ENCODE data around the gene ARPP21.
A peak's percentile ranks its signal among the peaks of the same experiment; 100 is the strongest.
"Not testable (repeated sequence)": the region's sequence is repeated elsewhere in the genome, so short reads cannot be mapped to it uniquely, and the experiment has no call there.

Gene ARPP21

GRCh38 chr3:35639254-35640186 lies at the start of gene ARPP21:
Gene ARPP21 (plus strand): TSS chr3:35639525. CDS start chr3:35681752, 42,227 bp downstream.
- Histone ChIP-seq H3K36me3 (ENCODE audit: control insufficient read depth, insufficient read depth, low read length) (no peaks in the 10 kb centered on the region), H3K4me3 (ENCODE audit: low read depth, low read length) (peak within 1 kb of the TSS; percentile 93), H3K9ac (ENCODE audit: low read depth, low read length) (no peak within 1 kb of the TSS), H3K4me1 (ENCODE audit: control insufficient read depth, insufficient read depth, low read length) (no peaks in the 10 kb centered on the region), H3K27me3 (ENCODE audit: control insufficient read depth, insufficient read depth, low read length) (peaks cover 55% of the 10 kb centered on the region), H3K9me3 (ENCODE audit: control insufficient read depth, insufficient read depth, low read length) (no peaks in the 10 kb centered on the region)

- Histone ChIP-seq H3K36me3 (ENCODE audit: control insufficient read depth, insufficient read depth, low read length) (no peaks in the 10 kb centered on the region), H3K4me3 (ENCODE audit: low read depth, low read length) (no peak overlapping the region), H3K9me3 (ENCODE audit: control insufficient read depth, insufficient read depth, low read length) (no peaks in the 10 kb centered on the region), H3K9ac (ENCODE audit: low read depth, low read length) (no peak overlapping the region), H3K27me3 (ENCODE audit: control insufficient read depth, insufficient read depth, low read length) (no peaks in the 10 kb centered on the region), H3K4me1 (ENCODE audit: control insufficient read depth, insufficient read depth, low read length) (peaks cover 4% of the 10 kb centered on the region)
Measured at GRCh38 chr3:35592589-35593295, 46.6 kb upstream of the ARPP21 start.

- Histone ChIP-seq H3K36me3 (ENCODE audit: control insufficient read depth, insufficient read depth, low read length) (no peaks in the 10 kb centered on the region), H3K27me3 (ENCODE audit: control insufficient read depth, insufficient read depth, low read length) (no peaks in the 10 kb centered on the region), H3K4me1 (ENCODE audit: control insufficient read depth, insufficient read depth, low read length) (peaks cover 4% of the 10 kb centered on the region), H3K9ac (ENCODE audit: low read depth, low read length) (no peak overlapping the region), H3K9me3 (ENCODE audit: control insufficient read depth, insufficient read depth, low read length) (no peaks in the 10 kb centered on the region), H3K4me3 (ENCODE audit: low read depth, low read length) (no peak overlapping the region)
Measured at GRCh38 chr3:35594739-35595138, 44.6 kb upstream of the ARPP21 start.

GRCh38 chr3:35596335-35596995 lies 42.9 kb upstream of the ARPP21 start:
- no peaks in the 10 kb centered on the region for H3K27me3 ChIP-seq (ENCODE audit: control insufficient read depth, insufficient read depth, low read length)
- no peak overlapping the region for H3K9ac ChIP-seq (ENCODE audit: low read depth, low read length)
- H3K36me3 ChIP-seq (ENCODE audit: control insufficient read depth, insufficient read depth, low read length): no peaks in the 10 kb centered on the region
- H3K4me1 ChIP-seq (ENCODE audit: control insufficient read depth, insufficient read depth, low read length): peaks cover 4% of the 10 kb centered on the region
- H3K9me3 ChIP-seq (ENCODE audit: control insufficient read depth, insufficient read depth, low read length): no peaks in the 10 kb centered on the region
- no peak overlapping the region for H3K4me3 ChIP-seq (ENCODE audit: low read depth, low read length)

GRCh38 chr3:35597490-35597889 lies 41.8 kb upstream of the ARPP21 start:
- no peaks in the 10 kb centered on the region for H3K9me3 ChIP-seq (ENCODE audit: control insufficient read depth, insufficient read depth, low read length)
- H3K36me3 ChIP-seq (ENCODE audit: control insufficient read depth, insufficient read depth, low read length): no peaks in the 10 kb centered on the region
- H3K27me3 ChIP-seq (ENCODE audit: control insufficient read depth, insufficient read depth, low read length): no peaks in the 10 kb centered on the region

GRCh38 chr3:35598804-35599203 lies 40.5 kb upstream of the ARPP21 start:
- Histone ChIP-seq H3K9ac (ENCODE audit: low read depth, low read length) (no peak overlapping the region), H3K4me3 (ENCODE audit: low read depth, low read length) (no peak overlapping the region), H3K27me3 (ENCODE audit: control insufficient read depth, insufficient read depth, low read length) (no peaks in the 10 kb centered on the region), H3K36me3 (ENCODE audit: control insufficient read depth, insufficient read depth, low read length) (no peaks in the 10 kb centered on the region), H3K9me3 (ENCODE audit: control insufficient read depth, insufficient read depth, low read length) (no peaks in the 10 kb centered on the region), H3K4me1 (ENCODE audit: control insufficient read depth, insufficient read depth, low read length) (peaks cover 4% of the 10 kb centered on the region)

More at GRCh38 chr3:35597490-35597889, 41.8 kb upstream of the ARPP21 start:
- H3K4me1 ChIP-seq (ENCODE audit: control insufficient read depth, insufficient read depth, low read length): peaks cover 4% of the 10 kb centered on the region
- no peak overlapping the region for H3K9ac ChIP-seq (ENCODE audit: low read depth, low read length)
- no peak overlapping the region for H3K4me3 ChIP-seq (ENCODE audit: low read depth, low read length)

- Histone ChIP-seq H3K9ac (ENCODE audit: low read depth, low read length) (no peak overlapping the region), H3K9me3 (ENCODE audit: control insufficient read depth, insufficient read depth, low read length) (no peaks in the 10 kb centered on the region), H3K36me3 (ENCODE audit: control insufficient read depth, insufficient read depth, low read length) (no peaks in the 10 kb centered on the region), H3K4me3 (ENCODE audit: low read depth, low read length) (no peak overlapping the region), H3K27me3 (ENCODE audit: control insufficient read depth, insufficient read depth, low read length) (no peaks in the 10 kb centered on the region), H3K4me1 (ENCODE audit: control insufficient read depth, insufficient read depth, low read length) (no peaks in the 10 kb centered on the region)
Measured at GRCh38 chr3:35601959-35602358, 37.4 kb upstream of the ARPP21 start.

- no peaks in the 10 kb centered on the region for H3K36me3 ChIP-seq (ENCODE audit: control insufficient read depth, insufficient read depth, low read length)
- no peak overlapping the region for H3K9ac ChIP-seq (ENCODE audit: low read depth, low read length)
- H3K9me3 ChIP-seq (ENCODE audit: control insufficient read depth, insufficient read depth, low read length): no peaks in the 10 kb centered on the region
- no peaks in the 10 kb centered on the region for H3K27me3 ChIP-seq (ENCODE audit: control insufficient read depth, insufficient read depth, low read length)
- no peak overlapping the region for H3K4me3 ChIP-seq (ENCODE audit: low read depth, low read length)
- no peaks in the 10 kb centered on the region for H3K4me1 ChIP-seq (ENCODE audit: control insufficient read depth, insufficient read depth, low read length)
Measured at GRCh38 chr3:35602395-35602936, 36.9 kb upstream of the ARPP21 start.

GRCh38 chr3:35616346-35616745 lies 23.0 kb upstream of the ARPP21 start:
- no peaks in the 10 kb centered on the region for H3K4me1 ChIP-seq (ENCODE audit: control insufficient read depth, insufficient read depth, low read length)

GRCh38 chr3:35617370-35617769 lies 22.0 kb upstream of the ARPP21 start:
- Histone ChIP-seq H3K4me1 (ENCODE audit: control insufficient read depth, insufficient read depth, low read length) (no peaks in the 10 kb centered on the region), H3K27me3 (ENCODE audit: control insufficient read depth, insufficient read depth, low read length) (no peaks in the 10 kb centered on the region), H3K9me3 (ENCODE audit: control insufficient read depth, insufficient read depth, low read length) (no peaks in the 10 kb centered on the region), H3K9ac (ENCODE audit: low read depth, low read length) (no peak overlapping the region), H3K36me3 (ENCODE audit: control insufficient read depth, insufficient read depth, low read length) (no peaks in the 10 kb centered on the region), H3K4me3 (ENCODE audit: low read depth, low read length) (no peak overlapping the region)

More at GRCh38 chr3:35616346-35616745, 23.0 kb upstream of the ARPP21 start:
- Histone ChIP-seq H3K36me3 (ENCODE audit: control insufficient read depth, insufficient read depth, low read length) (no peaks in the 10 kb centered on the region), H3K9me3 (ENCODE audit: control insufficient read depth, insufficient read depth, low read length) (no peaks in the 10 kb centered on the region), H3K27me3 (ENCODE audit: control insufficient read depth, insufficient read depth, low read length) (no peaks in the 10 kb centered on the region), H3K4me3 (ENCODE audit: low read depth, low read length) (no peak overlapping the region), H3K9ac (ENCODE audit: low read depth, low read length) (no peak overlapping the region)

GRCh38 chr3:35620238-35620637 lies 19.1 kb upstream of the ARPP21 start:
- H3K27me3 ChIP-seq (ENCODE audit: control insufficient read depth, insufficient read depth, low read length); H3K4me1 ChIP-seq (ENCODE audit: control insufficient read depth, insufficient read depth, low read length); H3K4me3 ChIP-seq (ENCODE audit: low read depth, low read length); H3K9ac ChIP-seq (ENCODE audit: low read depth, low read length); H3K9me3 ChIP-seq (ENCODE audit: control insufficient read depth, insufficient read depth, low read length); H3K36me3 ChIP-seq (ENCODE audit: control insufficient read depth, insufficient read depth, low read length): not testable (repeated sequence)

All from iPS-15b (cell line).